HTR-8/SVneo (cell line): Measurements from ENCODE around the gene NPB.

Experiments
- DNase-seq: peaks from one replicate; pipeline ENCODE4 v3.0.0; 2011; ENCODE audit warnings: low spot score, mixed read lengths; ENCODE audit not compliant: insufficient read length
- FAIRE-seq: peaks from 2 replicates; lab custom pipeline; 2011; peaks lifted over from hg19 to GRCh38; lab: Jason Lieb, UNC

Gene NPB

DNA sequence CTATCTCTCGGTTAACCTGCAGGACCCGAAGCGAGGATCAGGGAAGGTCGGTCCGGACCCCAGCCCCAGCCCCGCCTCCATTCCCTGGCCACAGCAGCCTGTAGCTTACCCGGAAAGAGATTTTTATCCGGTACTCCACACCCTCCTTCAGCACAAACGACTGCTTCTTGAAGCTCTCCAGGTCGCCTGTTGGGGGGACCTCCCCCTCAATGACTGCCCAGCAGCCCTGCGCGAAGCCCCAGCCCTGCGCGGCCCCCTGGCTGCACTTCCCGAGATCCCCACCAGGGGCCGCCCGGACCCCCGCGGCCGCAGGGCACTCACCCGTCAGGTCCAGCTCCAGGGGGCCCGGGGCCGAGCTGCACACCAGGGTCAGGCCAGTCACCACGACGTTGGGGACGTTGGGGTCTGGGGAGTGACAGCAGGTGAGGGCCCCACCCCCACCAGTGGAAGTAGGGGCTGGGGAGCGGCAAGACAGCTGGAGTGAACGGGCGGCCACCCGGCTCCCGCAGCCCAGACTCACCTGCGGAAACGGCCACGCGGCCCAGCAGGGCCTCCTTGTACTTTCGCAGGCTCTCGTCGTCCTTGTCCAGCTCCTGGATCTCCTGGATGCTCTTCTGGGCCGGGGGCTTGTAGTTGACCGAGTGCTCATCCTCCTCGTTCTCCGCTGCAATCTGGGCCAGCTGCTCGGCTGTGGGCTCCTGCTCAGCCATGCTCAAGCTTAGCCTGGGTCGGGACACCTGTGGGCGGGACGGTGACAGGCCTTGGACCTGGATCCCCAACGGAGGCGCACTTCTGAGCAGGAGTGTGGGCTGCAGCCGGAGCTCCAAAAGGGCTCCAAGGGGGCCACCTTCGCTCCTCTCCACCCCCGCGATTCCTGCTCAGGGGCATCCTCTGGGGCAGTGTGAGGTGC is 32.6 kb upstream of the NPB start:
- no peak for DNase-seq
- FAIRE-seq = no peak

DNA sequence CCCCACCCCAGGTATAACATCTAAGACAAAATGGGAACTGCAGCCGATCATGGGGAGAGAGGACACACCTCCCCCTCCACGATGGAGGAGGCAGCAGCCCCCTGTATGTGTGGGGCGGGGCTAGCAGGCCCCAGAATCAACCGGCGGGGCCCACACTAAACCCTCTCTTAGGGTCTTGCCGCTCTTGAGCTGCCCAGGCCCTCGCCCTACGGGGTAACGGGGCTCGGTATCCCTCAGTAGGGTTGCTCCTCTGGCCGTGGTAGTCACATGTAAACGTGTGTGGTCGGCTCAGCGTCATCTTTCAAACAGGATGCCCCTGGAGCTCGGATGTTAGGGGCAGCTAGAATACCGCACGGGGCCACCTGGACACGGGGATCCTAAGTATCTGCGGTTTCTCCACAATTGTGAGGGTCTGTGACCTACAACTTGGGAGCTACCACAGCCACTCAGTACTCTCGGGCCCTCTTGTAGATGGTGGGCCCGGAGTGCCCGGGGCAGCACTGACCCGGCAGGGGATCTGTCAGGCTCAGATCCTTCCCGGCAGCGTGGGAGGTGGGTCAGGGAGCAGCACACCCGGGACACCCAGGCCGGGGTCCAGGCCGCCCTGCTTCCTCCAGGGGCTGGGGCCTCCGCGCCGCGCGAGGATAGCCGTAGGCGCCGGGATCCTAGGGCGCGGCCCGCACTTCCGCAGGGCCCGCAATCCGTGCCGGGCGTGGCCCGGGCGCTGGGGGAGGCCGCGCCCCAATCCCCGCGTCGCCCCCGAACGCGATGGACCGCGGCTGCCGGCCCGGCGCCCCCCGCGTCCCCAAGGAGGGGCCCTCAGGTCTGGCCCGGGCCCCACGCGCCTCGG is 31.7 kb upstream of the NPB start:
- FAIRE-seq = no peak
- DNase-seq = no peak

GRCh38 chr17:81870981-81871386 is 31.1 kb upstream of the NPB start, which contains the start of gene ARHGDIA:
Gene ARHGDIA (minus strand): TSS chr17:81871337. CDS start chr17:81869930, 1,407 bp downstream.
- FAIRE-seq = peak; percentile 46
- DNase-seq = no peak

DNA sequence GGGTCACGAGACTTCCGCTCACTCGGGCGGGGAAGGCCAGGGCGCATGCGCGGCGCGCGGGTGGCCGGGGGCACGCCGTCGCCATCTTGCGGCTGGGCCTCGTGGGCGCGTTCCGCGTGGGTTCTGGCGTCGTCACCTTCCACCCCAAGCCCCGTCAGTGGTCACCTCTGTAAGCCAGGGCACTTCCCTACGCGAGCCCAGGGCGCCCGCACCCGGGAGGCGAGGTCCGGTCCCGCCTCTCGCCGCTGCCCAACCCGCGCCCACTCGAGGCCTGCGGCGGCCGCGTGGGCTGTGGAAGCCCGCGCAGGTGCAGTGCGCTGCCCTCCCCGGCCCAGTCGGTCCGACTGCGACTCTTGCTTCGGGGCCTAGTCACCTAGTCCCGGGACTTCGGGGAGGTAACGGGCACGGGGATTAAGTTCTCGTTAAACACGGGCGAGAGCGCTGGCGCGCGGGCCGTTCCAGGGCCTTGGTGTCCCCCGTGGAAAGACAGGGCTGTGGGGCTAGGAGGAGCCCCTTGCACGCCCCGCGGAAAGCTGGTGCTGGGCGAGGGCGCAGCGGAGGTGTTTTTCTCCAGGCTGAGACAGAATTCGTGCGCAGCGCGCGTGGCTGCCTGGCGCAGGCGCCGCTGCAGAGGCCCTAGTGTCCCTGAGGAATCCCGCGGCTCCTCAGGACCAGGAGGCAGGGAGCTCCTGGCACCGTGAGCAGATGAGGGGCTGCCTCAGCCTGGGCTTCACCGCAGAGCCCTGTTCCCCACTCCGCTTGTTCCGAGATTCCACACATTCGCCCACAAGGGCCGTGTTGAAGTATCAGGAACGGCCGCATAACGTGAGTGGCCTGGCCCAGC is 30.4 kb upstream of the NPB start:
- FAIRE-seq (no peak), DNase-seq (peak; percentile 94)

- no peak for DNase-seq
- no peak for FAIRE-seq
Measured at GRCh38 chr17:81877569-81877968, 24.5 kb upstream of the NPB start.

GRCh38 chr17:81878294-81878693 is 23.7 kb upstream of the NPB start:
- no peak for FAIRE-seq
- no peak for DNase-seq

GRCh38 chr17:81879121-81879520 is 22.9 kb upstream of the NPB start:
- DNase-seq (no peak), FAIRE-seq (no peak)

DNA sequence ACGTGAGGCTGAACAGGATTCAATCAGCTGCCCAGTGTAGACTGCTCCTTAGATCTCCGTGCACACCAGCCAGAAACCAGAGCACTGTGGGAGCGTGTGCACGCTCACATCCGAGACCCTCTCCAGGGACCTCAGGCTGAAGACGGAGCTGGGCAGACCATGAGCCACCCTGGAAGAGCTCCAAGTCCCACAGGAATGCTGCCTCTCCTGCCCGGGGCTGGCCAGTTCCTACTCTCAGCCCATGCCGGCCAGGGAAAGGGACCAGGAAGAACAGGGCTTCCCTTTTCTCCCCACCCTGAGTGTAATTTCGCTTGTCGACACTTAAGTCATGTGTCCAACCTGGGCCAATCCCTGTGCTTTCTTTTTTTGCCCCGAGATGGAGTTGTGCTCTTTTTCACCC is 17.5 kb upstream of the NPB start:
- no peak for FAIRE-seq

DNA sequence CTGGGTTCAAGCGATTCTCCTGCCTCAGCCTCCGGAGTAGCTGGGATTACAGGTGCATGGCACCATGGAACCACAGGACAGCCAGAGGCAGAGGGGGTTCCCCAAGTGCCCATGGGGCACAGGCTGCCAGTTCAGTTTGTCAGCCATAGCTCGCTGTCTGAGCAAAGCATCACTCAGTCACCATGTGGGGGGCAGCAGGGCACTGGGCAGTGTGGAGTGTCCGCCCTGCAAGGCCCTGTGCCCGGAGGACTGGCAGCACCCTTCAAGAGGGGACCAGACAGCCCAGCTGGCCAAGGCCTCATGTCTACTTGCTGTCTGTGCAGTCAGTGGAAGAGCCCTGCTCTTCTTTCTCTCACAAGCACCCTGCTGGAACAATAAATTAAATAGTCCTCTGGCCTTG is 17.1 kb upstream of the NPB start:
- DNase-seq (no peak), FAIRE-seq (no peak)

More for the DNA sequence above, 17.5 kb upstream of the NPB start:
- no peak for DNase-seq

DNA sequence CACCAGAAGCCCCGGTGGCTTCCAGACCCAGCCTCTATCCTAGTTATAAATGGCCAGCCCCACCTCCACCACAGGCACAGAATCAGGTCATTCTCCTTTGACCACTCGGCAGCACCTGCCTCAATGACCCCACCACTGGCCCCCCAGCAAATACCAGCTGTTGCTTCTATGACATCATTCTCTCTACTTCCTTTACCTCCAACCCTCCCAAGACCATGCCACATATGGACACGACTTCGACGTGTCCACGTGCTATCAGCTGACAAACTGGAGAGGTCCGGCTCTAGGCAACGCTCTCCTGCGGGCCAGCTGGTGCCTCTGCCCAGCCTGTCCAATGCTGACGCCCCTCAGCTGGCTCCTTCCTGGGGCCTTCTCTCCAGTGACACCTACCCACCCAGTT is 16.6 kb upstream of the NPB start:
- FAIRE-seq = no peak
- DNase-seq = no peak

GRCh38 chr17:81885869-81886548 is 16.0 kb upstream of the NPB start:
- FAIRE-seq = no peak

GRCh38 chr17:81888105-81888987 is 13.7 kb upstream of the NPB start:
- no peak for DNase-seq
- FAIRE-seq = no peak

More at GRCh38 chr17:81885869-81886548, 16.0 kb upstream of the NPB start:
- DNase-seq = no peak

- DNase-seq = no peak
- FAIRE-seq = no peak
Measured at GRCh38 chr17:81888988-81889595, 12.9 kb upstream of the NPB start.

DNA sequence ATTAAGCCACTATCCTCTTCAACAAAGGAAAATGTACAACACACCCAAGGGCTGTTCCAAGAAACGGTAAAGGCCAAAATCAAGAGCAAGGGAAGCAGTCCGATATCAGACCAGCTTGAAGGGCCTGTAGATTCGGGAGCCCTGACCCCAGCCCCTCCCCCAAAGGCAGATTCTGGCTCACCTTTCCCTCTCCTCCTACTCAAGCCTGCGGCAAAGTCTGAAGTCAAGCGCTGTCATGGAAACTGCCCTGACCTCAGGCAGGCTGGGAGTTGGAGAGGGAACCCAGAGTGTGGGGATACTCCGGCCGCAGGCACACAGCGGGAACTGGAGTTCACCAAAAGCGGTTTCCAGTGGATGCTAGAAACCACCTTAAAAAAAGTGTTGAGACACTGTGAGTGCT is 12.4 kb upstream of the NPB start:
- no peak for FAIRE-seq

GRCh38 chr17:81890447-81891302 is 11.4 kb upstream of the NPB start:
- DNase-seq = no peak
- no peak for FAIRE-seq

More for the DNA sequence above, 12.4 kb upstream of the NPB start:
- no peak for DNase-seq

GRCh38 chr17:81891303-81891552 is 10.8 kb upstream of the NPB start:
- DNase-seq (no peak), FAIRE-seq (no peak)

- FAIRE-seq = no peak
Measured at GRCh38 chr17:81895400-81895799, 6.6 kb upstream of the NPB start.

More at GRCh38 chr17:81895400-81895799, 6.6 kb upstream of the NPB start:
- no peak for DNase-seq
